GM12878 (cell line): Measurements from ENCODE around the gene MAP3K5. TPM values are rescaled to one million over a fixed set of nuclear protein-coding genes. Genes with fewer than 3 reads are reported as not detected.

Experiments used
- BCLAF1 ChIP-seq: fragments of 450-650 bp; IDR thresholded peaks from 2 replicates; pipeline ENCODE4 v1.6.1; 2017; ENCODE audit warnings: antibody characterized with exemption, mild to moderate bottlenecking, moderate library complexity
- DPF2 ChIP-seq: fragments of 450-650 bp; IDR thresholded peaks from 2 replicates; pipeline ENCODE4 v1.6.1; 2017; ENCODE audit warnings: mild to moderate bottlenecking
- IRF5 ChIP-seq: fragments of 450-650 bp; IDR thresholded peaks from 2 replicates; pipeline ENCODE4 v1.6.1; 2017; ENCODE audit warnings: borderline replicate concordance
- NFIC ChIP-seq: IDR thresholded peaks from 2 replicates; pipeline ENCODE4 v1.6.1; 2012; ENCODE audit warnings: low read depth, mild to moderate bottlenecking, inconsistent platforms, low read length, moderate library complexity
- POLR2AphosphoS2 ChIP-seq: IDR thresholded peaks from 2 replicates; pipeline ENCODE4 v1.6.1; 2011; ENCODE audit warnings: low read depth, mild to moderate bottlenecking, low read length, improper control_type of control experiment, moderate library complexity
- POLR2AphosphoS5 ChIP-seq: IDR thresholded peaks from 2 replicates; pipeline ENCODE4 v1.6.1; 2011; ENCODE audit warnings: mild to moderate bottlenecking, low read length, inconsistent platforms
- RUNX3 ChIP-seq: IDR thresholded peaks from 2 replicates; pipeline ENCODE4 v1.6.1; 2012; ENCODE audit warnings: low read length, inconsistent platforms
- TCF3 ChIP-seq: IDR thresholded peaks from 2 replicates; pipeline ENCODE4 v1.6.1; 2012; ENCODE audit warnings: low read depth, mild to moderate bottlenecking, low read length, borderline replicate concordance; ENCODE audit not compliant: insufficient read depth
- YBX1 ChIP-seq: fragments of 450-650 bp; IDR thresholded peaks from 2 replicates; pipeline ENCODE4 v1.6.1; 2016; ENCODE audit warnings: antibody characterized with exemption
- ZNF384 ChIP-seq: IDR thresholded peaks from 2 replicates; pipeline ENCODE4 v1.6.1; 2012; ENCODE audit warnings: low read depth, mild to moderate bottlenecking, low read length, improper control_type of control experiment, borderline replicate concordance
- polyA plus RNA-seq, 11 experiments: library from polyadenylated mRNA; depleted of rRNA in 4 of 11; unstranded in 6 of 11; stranded (reverse) in 5 of 11; fragments of >200 nt; fragmentation: Nextera tagmentation in 4 of 11; fragmentation: Illumina TruSeq in 1 of 11; extraction: Ambion mirVana in 4 of 11; extraction: Trizol in 1 of 11; gene quantifications; 1 replicate in 1 of 11; 2 replicates in 10 of 11; pipeline versions ENCODE4 v1.2.1 to v1.2.3, GENCODE V29; 2011 to 2016; ENCODE audit warnings: inconsistent platforms in 2 of 11, missing spikeins in 2 of 11, low read depth in 1 of 11
- total RNA-seq, 4 experiments: library from RNA; depleted of rRNA in 3 of 4; stranded (reverse); fragments of >200 nt in 3 of 4; fragmentation: Illumina TruSeq in 1 of 4; extraction: Trizol in 1 of 4; gene quantifications; 2 replicates each; pipeline versions ENCODE4 v1.2.1 to v1.2.3, GENCODE V29; 2013 to 2021

MAP3K5 gene
- total and polyA plus RNA-seq, 10 of the 15 experiments (the other 5 are each of a cell fraction or from before 2014, with no cell fraction given) = 5.4 to 34.3 (median 26.4) TPM

GRCh38 chr6:136761227-136761922 is 30.9 kb downstream of the MAP3K5 start (continued):
- TF ChIP-seq BCLAF1 (no peak), RUNX3 (peak; percentile 51), POLR2AphosphoS2 (0 out of 2 replicates have a peak, but pooled peaks have one; percentile 17), DPF2 (0 out of 2 replicates have a peak, but pooled peaks have one; percentile 16), IRF5 (no peak), ZNF384 (peak; percentile 60), YBX1 (no peak), NFIC (0 out of 2 replicates have a peak, but pooled peaks have one; percentile 11), POLR2AphosphoS5 (0 out of 2 replicates have a peak, but pooled peaks have one; percentile 48), TCF3 (peak; percentile 8; the same call in 1 of the 2 replicates)
